Stimulated activated CD8-positive, alpha-beta memory T cell treated with anti-CD3 and anti-CD28 coated beads, Interleukin-4, amount 100 ng/mL, for 24 hours (primary cell): ENCODE measurements around the gene CDH12.
"Not testable (repeated sequence)": the region's sequence is repeated elsewhere in the genome, so short reads cannot be mapped to it uniquely, and the experiment has no call there.

ENCODE experiments used
- DNase-seq: peaks from one replicate; pipeline ENCODE4 v3.0.0-alpha.2; 2020; ENCODE audit warnings: low read depth

The CDH12 gene

GRCh38 chr5:22277006-22277405 is 576.1 kb downstream of the CDH12 start:
- DNase-seq: no peak

- not testable (repeated sequence) for DNase-seq
Measured at GRCh38 chr5:22265855-22266254, 587.3 kb downstream of the CDH12 start.

GRCh38 chr5:22258139-22258538 is 595.0 kb downstream of the CDH12 start:
- no peak for DNase-seq

- DNase-seq: no peak
Measured at GRCh38 chr5:22250528-22250927, 602.6 kb downstream of the CDH12 start.

GRCh38 chr5:22249209-22249729 is 603.9 kb downstream of the CDH12 start:
- DNase-seq: no peak

- DNase-seq: no peak
Measured at GRCh38 chr5:22245770-22246169, 607.4 kb downstream of the CDH12 start.

- no peak for DNase-seq
Measured at GRCh38 chr5:22242532-22242931, 610.6 kb downstream of the CDH12 start.

GRCh38 chr5:22238047-22238446 is 615.1 kb downstream of the CDH12 start:
- DNase-seq: no peak

GRCh38 chr5:22226423-22226822 is 626.7 kb downstream of the CDH12 start:
- DNase-seq: no peak

GRCh38 chr5:22223079-22223478 is 630.1 kb downstream of the CDH12 start:
- no peak for DNase-seq

- DNase-seq: not testable (repeated sequence)
Measured at GRCh38 chr5:22213703-22214495, 639.2 kb downstream of the CDH12 start.

- DNase-seq: not testable (repeated sequence)
Measured at GRCh38 chr5:22212254-22212991, 640.7 kb downstream of the CDH12 start.

GRCh38 chr5:22208463-22208862 is 644.7 kb downstream of the CDH12 start:
- DNase-seq: not testable (repeated sequence)

- DNase-seq: not testable (repeated sequence)
Measured at GRCh38 chr5:22188651-22189050, 664.5 kb downstream of the CDH12 start.

GRCh38 chr5:22187632-22188228 is 665.4 kb downstream of the CDH12 start:
- DNase-seq: not testable (repeated sequence)

GRCh38 chr5:22169226-22169625 is 683.9 kb downstream of the CDH12 start:
- not testable (repeated sequence) for DNase-seq

GRCh38 chr5:22168704-22169103 is 684.4 kb downstream of the CDH12 start:
- DNase-seq: not testable (repeated sequence)

GRCh38 chr5:22165931-22166330 is 687.2 kb downstream of the CDH12 start:
- not testable (repeated sequence) for DNase-seq

- not testable (repeated sequence) for DNase-seq
Measured at GRCh38 chr5:22164910-22165748, 688.0 kb downstream of the CDH12 start.

GRCh38 chr5:22156953-22157352 is 696.2 kb downstream of the CDH12 start:
- DNase-seq: not testable (repeated sequence)

GRCh38 chr5:22154779-22155178 is 698.4 kb downstream of the CDH12 start:
- not testable (repeated sequence) for DNase-seq

- not testable (repeated sequence) for DNase-seq
Measured at GRCh38 chr5:22151801-22152200, 701.3 kb downstream of the CDH12 start.
